Ammon's horn (tissue), 1 donor: ENCODE measurements around the gene OSMR.

Source experiments
- DNase-seq: peaks from one replicate; pipeline ENCODE4 v3.0.0-alpha.2; 2016; ENCODE audit warnings: low spot score

Gene OSMR

GRCh38 chr5:38845526-38846378 lies at the start of gene OSMR:
TSS of gene OSMR (plus strand) at chr5:38846012. CDS start at chr5:38869045, 23,033 bp downstream.
- peak; percentile 62 for DNase-seq

DNA sequence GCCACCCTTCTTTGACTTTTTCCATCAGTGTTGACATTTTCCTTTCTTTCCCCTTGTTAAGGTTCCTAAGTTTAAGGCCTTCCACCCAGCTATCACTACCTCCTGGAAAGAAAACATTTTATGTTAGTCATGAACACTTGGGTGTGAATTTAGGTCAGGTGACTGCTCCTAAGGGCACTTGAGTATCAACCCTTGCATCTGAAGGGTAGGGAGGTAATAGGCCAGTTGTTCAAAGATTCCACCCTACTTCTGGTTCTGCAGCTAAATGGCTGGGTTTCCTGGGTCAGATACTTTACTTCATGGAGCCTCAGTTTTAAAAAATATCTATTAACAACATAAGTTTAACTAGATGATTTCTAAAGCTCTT lies 49.1 kb upstream of the OSMR start:
- no peak for DNase-seq

GRCh38 chr5:38797838-38798237 lies 48.0 kb upstream of the OSMR start:
- DNase-seq = no peak

- DNase-seq = no peak
These were observed 46.0 kb upstream of the OSMR start for GRCh38 chr5:38799556-38800377.

GRCh38 chr5:38800515-38800914 lies 45.3 kb upstream of the OSMR start:
- no peak for DNase-seq

DNA sequence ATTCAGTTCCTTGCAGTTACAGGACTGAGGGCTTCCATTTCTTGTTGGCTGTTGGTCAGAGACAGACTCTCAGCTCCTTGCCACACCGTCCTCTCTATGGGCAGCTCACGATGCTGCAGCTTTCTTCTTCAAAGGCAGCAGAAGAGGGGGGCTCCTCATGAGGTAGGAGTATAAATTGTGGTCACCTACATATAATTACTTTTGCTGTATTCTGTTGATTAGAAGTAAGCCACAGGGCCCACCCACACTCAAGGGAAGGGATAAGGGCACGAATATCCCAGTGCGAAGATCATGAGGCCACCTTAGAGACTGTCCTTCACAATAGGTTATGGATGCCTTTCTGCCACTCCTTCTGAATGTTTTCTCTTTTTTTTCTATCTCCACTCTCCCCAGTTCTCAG lies 43.7 kb upstream of the OSMR start:
- no peak for DNase-seq

- DNase-seq = no peak
These were observed 42.6 kb upstream of the OSMR start for GRCh38 chr5:38803246-38803645.

- DNase-seq = no peak
These were observed 39.0 kb upstream of the OSMR start for GRCh38 chr5:38806775-38807258.

GRCh38 chr5:38807570-38808483 lies 38.0 kb upstream of the OSMR start:
- no peak for DNase-seq

GRCh38 chr5:38808666-38809343 lies 37.0 kb upstream of the OSMR start:
- DNase-seq = no peak

DNA sequence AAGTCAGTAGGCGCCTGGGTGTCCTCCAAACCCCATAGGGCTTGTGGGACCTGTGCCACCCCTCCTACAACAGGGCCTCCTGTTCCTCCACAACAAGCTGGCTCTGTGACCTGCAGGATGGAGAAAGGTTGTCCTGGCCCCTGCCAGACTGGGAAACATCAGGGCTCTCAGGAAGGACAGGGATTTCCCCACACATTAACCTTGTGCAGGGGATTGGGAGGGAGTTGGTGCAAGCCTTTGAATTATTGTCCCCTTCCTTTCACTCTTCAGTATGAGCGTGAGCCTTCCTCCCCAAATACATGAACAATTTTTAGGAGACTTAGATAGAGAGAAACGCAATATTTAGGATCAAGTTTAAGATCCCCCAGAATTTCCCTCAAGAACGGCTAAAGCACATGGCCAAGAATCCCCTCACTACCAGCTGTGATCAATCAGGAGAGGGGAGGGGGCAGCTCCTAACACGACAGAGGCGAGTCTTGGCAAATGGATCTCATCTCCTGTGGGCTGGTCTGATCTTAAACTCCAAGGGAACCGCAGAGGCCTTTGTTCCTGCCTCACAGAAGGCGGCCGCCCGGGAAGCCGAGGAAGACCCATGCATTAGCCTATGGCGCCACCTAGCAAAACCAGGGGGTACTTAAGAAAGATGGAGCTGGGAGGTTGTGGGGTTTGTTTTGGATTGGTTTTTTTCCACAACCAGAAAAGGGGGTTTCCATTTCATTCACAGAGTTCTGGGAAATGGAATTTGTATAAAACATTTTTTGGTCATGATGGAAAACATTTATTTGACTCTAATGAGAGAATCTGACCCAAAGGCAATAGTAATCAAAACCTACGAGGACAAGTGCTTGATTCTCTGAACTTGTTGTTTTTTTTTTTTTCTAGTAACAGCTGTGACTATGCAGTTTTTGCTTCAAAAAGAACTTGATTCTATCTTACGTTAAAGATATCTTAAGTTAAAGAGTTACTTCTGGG lies 36.1 kb upstream of the OSMR start:
- peak; percentile 92 for DNase-seq

- DNase-seq = no peak
These were observed 30.9 kb upstream of the OSMR start for GRCh38 chr5:38814879-38815278.

DNA sequence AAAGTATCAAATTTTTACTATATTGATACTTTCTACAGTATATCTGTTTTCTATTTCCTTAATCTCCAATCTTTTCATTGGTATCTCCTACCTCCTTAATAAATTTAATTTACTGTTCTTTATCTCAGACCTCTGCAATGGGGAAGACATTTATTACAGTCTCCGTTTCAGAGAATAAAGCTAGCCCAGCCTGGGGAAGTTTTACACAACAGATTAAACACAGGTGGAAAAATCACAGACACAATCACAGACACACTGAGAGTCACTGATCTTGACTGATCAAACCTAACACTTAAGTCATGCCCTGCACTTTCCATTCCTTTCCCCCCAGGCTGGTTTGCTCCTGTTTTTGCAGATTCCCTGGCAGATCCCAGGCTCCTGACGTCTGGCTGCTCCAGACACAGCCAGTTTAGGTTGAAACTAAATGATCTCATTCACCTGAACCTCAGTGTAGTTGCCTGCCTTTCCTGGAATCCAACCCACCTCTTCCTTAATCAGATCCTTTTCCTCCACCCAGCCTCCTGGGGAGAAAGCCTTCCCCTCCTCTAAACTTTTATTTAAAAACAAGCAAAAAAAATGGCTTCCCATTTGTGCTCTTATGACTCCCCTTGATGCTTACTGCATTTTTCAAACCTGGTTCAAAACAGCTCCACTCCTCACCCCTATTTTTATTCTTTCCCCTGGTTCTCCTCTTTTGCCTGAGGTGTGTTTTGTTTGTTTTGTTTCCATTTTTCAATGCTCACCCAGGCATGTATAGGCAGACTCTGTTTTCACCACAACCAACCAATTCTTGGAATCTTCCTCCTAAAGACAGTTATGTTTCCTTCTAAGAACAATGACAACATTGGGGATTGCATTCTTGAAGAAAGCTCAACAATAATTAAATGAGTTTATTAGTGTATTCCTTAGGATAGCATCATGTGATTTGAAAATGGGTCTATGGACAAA lies 29.5 kb upstream of the OSMR start:
- no peak for DNase-seq

GRCh38 chr5:38821679-38822078 lies 24.1 kb upstream of the OSMR start:
- DNase-seq = no peak

GRCh38 chr5:38823503-38823902 lies 22.3 kb upstream of the OSMR start:
- DNase-seq = no peak

- no peak for DNase-seq
These were observed 21.0 kb upstream of the OSMR start for GRCh38 chr5:38824821-38825220.

DNA sequence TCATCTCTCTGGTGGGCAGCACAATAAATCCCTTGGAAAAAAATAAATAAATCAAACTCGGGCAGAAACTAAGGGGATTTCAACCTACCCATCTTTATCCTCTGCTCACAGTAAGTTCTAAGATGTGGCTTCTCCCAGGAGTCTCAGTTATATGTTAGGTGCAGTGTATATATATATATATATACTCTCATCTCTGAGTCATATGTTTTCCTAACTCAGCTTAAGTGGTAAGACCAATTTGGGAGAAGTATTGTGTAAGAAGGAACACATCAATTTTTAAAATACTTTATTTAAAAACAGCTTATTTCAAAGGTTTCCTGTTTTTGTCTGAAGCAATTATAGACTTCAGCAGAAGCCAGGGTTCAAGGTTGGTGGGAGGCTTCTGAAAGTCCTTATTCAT lies 20.3 kb upstream of the OSMR start:
- DNase-seq = no peak

DNA sequence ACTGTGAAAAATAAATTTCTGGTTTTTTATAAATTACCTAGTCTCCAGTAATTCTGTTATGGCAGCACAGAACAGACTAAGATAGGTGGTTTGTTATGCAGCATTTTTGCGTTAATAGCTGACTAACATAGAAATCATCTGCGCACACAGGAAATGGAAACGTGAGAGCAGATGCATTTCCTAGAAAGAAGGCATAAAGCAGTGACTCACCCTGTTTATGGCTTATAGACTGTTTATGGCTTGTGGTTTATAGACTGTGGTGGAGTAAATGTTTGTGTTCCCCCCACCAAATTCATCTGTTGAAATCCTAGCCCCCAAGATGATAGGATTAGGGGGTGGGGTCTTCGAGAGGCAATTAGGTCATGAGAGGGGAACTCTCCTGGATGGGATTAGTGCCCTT lies 18.3 kb upstream of the OSMR start:
- DNase-seq = no peak

GRCh38 chr5:38830521-38831051 lies 15.2 kb upstream of the OSMR start:
- no peak for DNase-seq
